Tibial nerve (tissue), 4 donors: ENCODE measurements around the gene ETV3.

Source experiments
- EP300 ChIP-seq, 2 donors: sonication (generic); formaldehyde crosslinking; IDR thresholded peaks; one replicate each; pipeline ENCODE4 v1.6.1; 2017; ENCODE audit warnings: antibody characterized with exemption in 2 of 2, mild to moderate bottlenecking in 1 of 2
- POLR2A ChIP-seq, 2 donors: fragments of 450-650 bp; IDR thresholded peaks; one replicate each; pipeline ENCODE4 v1.6.1; 2017; ENCODE audit warnings: antibody characterized with exemption in 2 of 2, mild to moderate bottlenecking in 2 of 2, moderate library complexity in 2 of 2
- TF ChIP-seq, protein P1 (sequence below), 5 experiments: fragments of 200-600 bp in 3 of 5; fragments of 450-650 bp in 2 of 5; sonication (generic) in 3 of 5; IDR thresholded peaks; one replicate each; pipeline ENCODE4 v1.5.1; 2016 to 2019; ENCODE audit warnings: antibody characterized with exemption in 5 of 5, mild to moderate bottlenecking in 3 of 5, moderate library complexity in 2 of 5

DNA sequence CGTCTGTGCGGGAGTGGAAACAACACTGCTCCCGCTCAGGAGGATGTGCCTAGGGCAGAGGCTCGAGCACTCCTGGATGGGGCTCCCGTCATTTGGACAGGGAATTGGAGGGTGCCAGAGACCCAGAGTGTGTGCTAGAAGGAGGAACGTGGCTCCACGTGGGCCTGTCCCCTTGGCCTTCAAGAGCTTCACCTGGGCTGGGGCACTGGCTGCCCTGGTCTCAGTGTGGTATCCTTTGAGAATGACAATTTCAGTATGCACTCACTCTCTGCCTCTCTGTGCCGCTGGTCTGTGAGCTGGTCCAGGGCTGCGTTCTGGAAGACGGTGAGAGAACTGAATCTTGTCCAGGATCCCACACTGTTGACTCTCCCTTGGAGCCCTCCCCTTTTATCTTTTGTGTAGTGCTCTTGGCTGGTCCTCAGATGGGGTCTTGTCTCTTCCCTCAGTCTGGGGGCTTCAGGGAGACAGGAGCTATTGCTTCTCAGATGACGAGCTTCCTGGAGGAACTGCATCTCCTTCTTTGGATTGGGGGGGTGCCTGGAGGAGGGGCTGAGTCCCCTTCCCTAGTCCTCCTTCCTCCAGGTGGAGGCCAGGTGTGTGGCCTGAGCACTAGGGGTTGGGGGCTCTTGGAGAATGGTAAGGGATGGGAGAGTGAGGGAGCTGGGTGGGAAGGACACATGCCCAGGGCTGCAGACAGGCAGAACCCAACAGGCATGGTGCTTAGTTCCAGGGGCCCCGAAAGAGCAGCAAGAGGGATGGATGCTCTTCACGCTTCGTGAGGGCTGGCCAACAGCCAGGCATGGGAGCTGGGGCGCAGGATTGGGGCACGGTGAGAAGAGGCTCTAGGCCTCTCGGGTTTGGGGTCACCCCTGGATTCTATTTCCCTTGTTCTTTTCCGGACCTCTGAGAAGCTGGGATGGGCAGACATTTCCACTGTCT is 23.7 kb downstream of the ETV3 start:
- TF ChIP-seq, protein P1, sequence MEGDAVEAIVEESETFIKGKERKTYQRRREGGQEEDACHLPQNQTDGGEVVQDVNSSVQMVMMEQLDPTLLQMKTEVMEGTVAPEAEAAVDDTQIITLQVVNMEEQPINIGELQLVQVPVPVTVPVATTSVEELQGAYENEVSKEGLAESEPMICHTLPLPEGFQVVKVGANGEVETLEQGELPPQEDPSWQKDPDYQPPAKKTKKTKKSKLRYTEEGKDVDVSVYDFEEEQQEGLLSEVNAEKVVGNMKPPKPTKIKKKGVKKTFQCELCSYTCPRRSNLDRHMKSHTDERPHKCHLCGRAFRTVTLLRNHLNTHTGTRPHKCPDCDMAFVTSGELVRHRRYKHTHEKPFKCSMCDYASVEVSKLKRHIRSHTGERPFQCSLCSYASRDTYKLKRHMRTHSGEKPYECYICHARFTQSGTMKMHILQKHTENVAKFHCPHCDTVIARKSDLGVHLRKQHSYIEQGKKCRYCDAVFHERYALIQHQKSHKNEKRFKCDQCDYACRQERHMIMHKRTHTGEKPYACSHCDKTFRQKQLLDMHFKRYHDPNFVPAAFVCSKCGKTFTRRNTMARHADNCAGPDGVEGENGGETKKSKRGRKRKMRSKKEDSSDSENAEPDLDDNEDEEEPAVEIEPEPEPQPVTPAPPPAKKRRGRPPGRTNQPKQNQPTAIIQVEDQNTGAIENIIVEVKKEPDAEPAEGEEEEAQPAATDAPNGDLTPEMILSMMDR (IDR thresholded peaks at IDR 0.05) = no peak
- TF ChIP-seq POLR2A (IDR thresholded peaks at IDR 0.05) (no peak), EP300 (IDR thresholded peaks at IDR 0.05) (no peak)
